Activated T-helper 2 cell treated with anti-CD3 and anti-CD28 coated beads, Interferon-gamma antibody, Interleukin-2, Interleukin-4, amounts not matched to agents 10 μg/mL and 5 μg/mL and 100 μg/mL, durations not matched to agents 14 hours and 24 hours and 36 hours (primary cell): ENCODE data around the gene ASIC2. TPM values are rescaled to one million over a fixed set of nuclear protein-coding genes. Genes with fewer than 3 reads are reported as not detected.

ENCODE experiments used
- DNase-seq: peaks from one replicate; pipeline ENCODE4 v3.0.0; 2021; ENCODE audit warnings: low spot score
- H3K27ac Mint-ChIP-seq: one replicate; pipeline ENCODE4 v1.8.0; 2021; ENCODE audit warnings: mixed read lengths
- H3K27me3 Mint-ChIP-seq: one replicate; pipeline ENCODE4 v1.8.0; 2021; ENCODE audit warnings: low read depth, mixed read lengths
- H3K36me3 Mint-ChIP-seq: one replicate; pipeline ENCODE4 v1.8.0; 2021; ENCODE audit warnings: low read depth, mixed read lengths
- H3K4me1 Mint-ChIP-seq: one replicate; pipeline ENCODE4 v1.8.0; 2021; ENCODE audit warnings: low read depth, mixed read lengths
- H3K4me3 Mint-ChIP-seq: one replicate; pipeline ENCODE4 v1.8.0; 2021; ENCODE audit warnings: low read depth, mild to moderate bottlenecking, moderate library complexity, mixed read lengths
- H3K9me3 Mint-ChIP-seq: one replicate; pipeline ENCODE4 v1.8.0; 2021; ENCODE audit warnings: mixed read lengths
- intact Hi-C: fragments of 100-400 bp; cut with micrococcal nuclease; formaldehyde crosslinking; loops from one replicate; pipeline ENCODE4 v1.15.1; 2023
- total RNA-seq: library from RNA; stranded (reverse); gene quantifications from 2 replicates; pipeline ENCODE4 v1.2.3, GENCODE V29; 2022

ASIC2 gene
- total RNA-seq = not detected in 2 replicates

DNA sequence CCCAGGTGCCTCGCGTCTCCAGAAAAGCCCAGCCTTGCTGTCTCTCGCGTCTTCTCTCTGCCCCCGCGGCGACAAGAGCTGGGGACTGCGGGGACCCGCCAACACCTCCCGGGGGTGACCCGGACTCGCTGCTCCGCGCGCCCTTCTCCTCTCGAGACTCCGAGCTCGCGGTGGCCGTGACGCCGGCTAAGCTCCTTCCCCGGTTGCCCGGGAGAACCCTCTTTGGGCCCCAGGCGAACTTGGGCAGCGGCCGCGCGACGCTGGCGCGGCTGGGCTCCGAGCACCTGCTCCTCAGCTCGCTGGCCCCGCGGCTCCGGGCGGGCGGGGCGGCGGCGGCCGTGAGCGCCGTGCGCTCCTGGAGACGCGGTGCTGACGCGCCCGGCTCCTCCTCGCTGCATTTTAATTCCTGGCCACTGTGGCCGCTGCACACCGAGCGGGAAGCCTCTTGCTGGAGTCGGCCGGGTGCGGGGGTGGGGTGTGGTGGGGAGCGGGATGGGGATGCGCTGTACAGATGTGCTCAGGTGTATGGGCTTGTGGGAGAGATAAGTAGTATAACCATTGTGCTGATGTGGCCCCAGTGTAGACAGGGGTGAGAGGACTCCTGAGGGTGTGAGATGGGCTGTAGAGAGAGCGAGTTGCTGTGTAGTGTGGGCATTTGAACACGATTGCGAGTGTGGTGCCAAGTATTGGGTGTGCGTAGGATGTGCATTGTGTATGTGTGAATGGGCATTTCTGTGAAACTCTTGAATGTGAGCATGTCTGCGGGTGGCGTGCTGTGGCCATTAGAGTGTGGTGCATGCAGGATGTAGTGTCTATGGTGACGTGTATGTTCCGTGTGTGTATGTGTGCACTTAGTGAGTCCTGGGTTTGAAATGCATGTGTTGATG is at the start of gene ASIC2:
Gene ASIC2 (minus strand): TSS at position 315 of the 887 bp plus-strand sequence.
- H3K36me3 Mint-ChIP-seq = no peaks in the 10 kb centered on the region
- H3K9me3 Mint-ChIP-seq = no peaks in the 10 kb centered on the region
- no peak for DNase-seq
- H3K27me3 Mint-ChIP-seq = peaks cover 45% of the 10 kb centered on the region
- no peak within 1 kb of the TSS for H3K27ac Mint-ChIP-seq
- H3K4me3 Mint-ChIP-seq = no peak within 1 kb of the TSS
- intact Hi-C loops = no loop called here
- H3K4me1 Mint-ChIP-seq = no peaks in the 10 kb centered on the region

- no peaks in the 10 kb centered on the region for H3K36me3 Mint-ChIP-seq
- no peaks in the 10 kb centered on the region for H3K4me1 Mint-ChIP-seq
- no peaks in the 10 kb centered on the region for H3K9me3 Mint-ChIP-seq
- no peak overlapping the region for H3K27ac Mint-ChIP-seq
- intact Hi-C loops = no loop called here
- no peaks in the 10 kb centered on the region for H3K27me3 Mint-ChIP-seq
- DNase-seq = no peak
- H3K4me3 Mint-ChIP-seq = no peak overlapping the region
These were observed 48.9 kb upstream of the ASIC2 start for GRCh38 chr17:33342025-33342424.

DNA sequence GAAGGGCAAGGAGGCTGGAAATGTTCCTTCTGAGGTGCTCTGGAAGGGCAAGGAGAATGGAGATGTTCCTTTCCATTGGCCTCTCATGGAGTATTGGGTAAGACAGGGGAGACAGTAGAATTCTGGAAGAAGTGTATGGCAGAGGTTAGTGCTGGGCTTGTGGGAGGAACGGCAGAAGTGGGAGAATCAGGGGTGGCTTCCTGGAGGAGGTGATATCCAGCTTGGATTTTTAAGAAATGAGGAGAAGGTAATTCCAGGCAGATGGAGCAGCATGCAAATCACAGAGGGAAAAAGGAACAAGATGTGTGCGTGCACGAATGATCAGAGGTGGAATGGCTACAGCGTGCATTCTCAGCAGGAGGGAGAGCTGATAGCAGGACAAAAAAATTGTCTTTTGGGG is 45.1 kb upstream of the ASIC2 start:
- Mint-ChIP-seq H3K9me3 (no peaks in the 10 kb centered on the region), H3K27me3 (no peaks in the 10 kb centered on the region), H3K4me1 (no peaks in the 10 kb centered on the region), H3K4me3 (no peak overlapping the region), H3K27ac (no peak overlapping the region), H3K36me3 (no peaks in the 10 kb centered on the region)
- DNase-seq = no peak
- intact Hi-C loops = no loop called here

- Mint-ChIP-seq H3K4me1 (no peaks in the 10 kb centered on the region), H3K27ac (no peak overlapping the region), H3K27me3 (no peaks in the 10 kb centered on the region), H3K4me3 (no peak overlapping the region), H3K9me3 (no peaks in the 10 kb centered on the region), H3K36me3 (no peaks in the 10 kb centered on the region)
- intact Hi-C loops = no loop called here
- no peak for DNase-seq
These were observed 42.5 kb upstream of the ASIC2 start for GRCh38 chr17:33335491-33336173.

DNA sequence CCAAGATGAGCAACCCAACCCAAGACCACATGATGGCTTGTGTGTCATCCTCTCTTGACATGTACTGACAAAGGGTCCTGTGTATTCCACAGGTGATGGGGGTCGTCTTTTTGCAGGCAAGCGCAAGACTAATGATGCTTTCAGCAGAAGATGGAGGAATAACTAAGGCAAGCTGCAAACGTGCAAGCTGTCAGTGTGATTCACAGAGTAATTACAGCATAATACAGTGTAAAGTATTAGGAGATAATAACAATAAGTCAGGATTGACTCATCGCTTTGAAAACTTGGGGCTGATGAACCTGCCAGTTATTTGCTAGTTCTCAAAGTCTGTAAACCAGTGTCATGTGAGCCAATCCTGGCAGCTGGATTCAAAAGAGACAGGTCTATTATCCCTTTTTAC is 41.6 kb upstream of the ASIC2 start:
- intact Hi-C loops = no loop called here
- no peak for DNase-seq

DNA sequence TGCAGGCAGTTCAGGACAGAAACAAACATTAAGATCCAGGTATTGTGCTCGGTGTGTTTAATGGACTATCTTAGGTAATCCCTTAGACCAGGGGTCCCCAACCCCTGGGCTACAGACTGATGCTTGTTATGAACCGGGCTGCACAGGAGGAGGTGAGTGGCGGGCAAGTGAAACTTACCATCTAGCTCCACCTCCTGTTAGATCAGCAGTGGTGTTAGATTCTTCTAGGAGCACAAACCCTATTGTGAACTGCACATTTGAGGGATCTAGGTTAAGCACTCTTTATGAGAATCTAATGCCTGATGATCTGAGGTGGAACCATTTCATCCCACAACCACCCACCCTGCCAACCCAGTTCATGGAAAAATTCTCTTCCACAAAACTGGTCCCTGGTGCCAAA is 37.8 kb upstream of the ASIC2 start:
- Mint-ChIP-seq H3K36me3 (no peaks in the 10 kb centered on the region), H3K4me3 (no peak overlapping the region), H3K27ac (no peak overlapping the region), H3K9me3 (no peaks in the 10 kb centered on the region), H3K4me1 (no peaks in the 10 kb centered on the region), H3K27me3 (no peaks in the 10 kb centered on the region)
- no peak for DNase-seq
- intact Hi-C loops = no loop called here

More for the DNA sequence above, 41.6 kb upstream of the ASIC2 start:
- Mint-ChIP-seq H3K27ac (no peak overlapping the region), H3K27me3 (no peaks in the 10 kb centered on the region), H3K36me3 (no peaks in the 10 kb centered on the region), H3K4me1 (no peaks in the 10 kb centered on the region), H3K4me3 (no peak overlapping the region), H3K9me3 (no peaks in the 10 kb centered on the region)

DNA sequence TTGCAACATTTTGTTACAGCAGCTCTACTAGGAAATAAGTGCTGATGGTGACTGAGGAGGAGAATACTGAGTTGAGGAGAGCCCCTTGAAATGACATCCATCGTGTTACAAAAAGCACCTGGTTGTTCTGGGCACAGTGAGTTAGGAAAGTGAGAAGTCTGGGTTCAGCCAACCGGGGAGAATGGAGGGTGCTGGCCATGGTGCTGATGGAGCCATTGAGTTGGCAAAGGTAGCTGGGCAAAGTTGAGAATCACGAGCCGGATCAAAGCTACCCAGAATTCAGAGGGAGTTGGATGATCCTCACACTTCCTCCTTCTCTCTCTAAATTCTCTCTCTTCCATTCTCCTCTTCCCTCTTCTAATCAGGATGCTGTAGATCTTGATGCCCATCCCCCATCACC is 35.0 kb upstream of the ASIC2 start:
- Mint-ChIP-seq H3K27ac (no peak overlapping the region), H3K36me3 (no peaks in the 10 kb centered on the region), H3K4me3 (no peak overlapping the region), H3K4me1 (no peaks in the 10 kb centered on the region), H3K27me3 (no peaks in the 10 kb centered on the region), H3K9me3 (no peaks in the 10 kb centered on the region)
- intact Hi-C loops = no loop called here
- no peak for DNase-seq

DNA sequence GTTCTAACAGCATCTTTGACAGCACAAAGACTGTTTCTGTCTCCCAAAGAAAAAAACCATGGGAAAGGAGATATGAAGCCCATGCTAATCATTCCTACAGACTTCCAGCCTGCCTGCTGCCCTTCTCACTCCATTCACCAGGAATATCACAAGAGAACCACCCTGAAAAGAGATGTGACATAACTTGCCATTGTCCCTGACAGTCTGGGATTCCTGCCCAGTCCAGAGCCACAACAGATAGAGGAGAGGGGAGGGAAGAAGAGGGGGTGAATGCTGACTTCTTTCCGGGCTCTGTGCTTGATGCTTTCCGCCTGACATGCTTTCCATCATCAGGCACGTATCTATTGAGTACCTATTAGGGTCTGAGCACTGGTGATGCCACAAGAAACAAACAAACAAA is 31.6 kb upstream of the ASIC2 start:
- Mint-ChIP-seq H3K27me3 (no peaks in the 10 kb centered on the region), H3K4me1 (no peaks in the 10 kb centered on the region), H3K36me3 (no peaks in the 10 kb centered on the region), H3K27ac (no peak overlapping the region), H3K4me3 (no peak overlapping the region), H3K9me3 (no peaks in the 10 kb centered on the region)
- no peak for DNase-seq
- intact Hi-C loops = no loop called here

GRCh38 chr17:33322063-33322462 is 29.0 kb upstream of the ASIC2 start:
- Mint-ChIP-seq H3K27me3 (no peaks in the 10 kb centered on the region), H3K36me3 (no peaks in the 10 kb centered on the region), H3K9me3 (no peaks in the 10 kb centered on the region), H3K4me1 (no peaks in the 10 kb centered on the region), H3K4me3 (no peak overlapping the region), H3K27ac (no peak overlapping the region)
- intact Hi-C loops = no loop called here
- DNase-seq = no peak

- Mint-ChIP-seq H3K36me3 (no peaks in the 10 kb centered on the region), H3K27me3 (no peaks in the 10 kb centered on the region), H3K27ac (no peak overlapping the region), H3K9me3 (no peaks in the 10 kb centered on the region), H3K4me1 (peaks cover 5% of the 10 kb centered on the region), H3K4me3 (no peak overlapping the region)
- intact Hi-C loops = no loop called here
- no peak for DNase-seq
These were observed 25.1 kb upstream of the ASIC2 start for GRCh38 chr17:33318241-33318640.

DNA sequence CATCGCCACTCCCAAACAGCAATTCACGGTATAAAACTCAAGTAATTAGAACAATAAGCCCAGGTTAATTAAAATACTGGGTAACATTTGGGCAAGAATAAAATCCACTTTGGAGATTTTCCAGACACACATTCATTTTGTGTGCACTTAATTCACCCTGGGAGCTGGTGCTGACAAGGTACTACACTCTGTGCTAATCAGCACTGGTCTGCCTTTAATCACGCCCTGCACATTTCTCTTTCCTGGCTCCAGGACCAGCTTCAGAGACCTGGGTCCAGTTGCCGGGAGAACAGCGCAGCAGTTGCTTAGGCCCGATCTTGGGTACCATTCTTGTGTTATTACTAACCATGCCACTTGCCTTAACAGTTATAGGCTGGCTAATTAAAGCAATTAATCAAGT is 23.7 kb upstream of the ASIC2 start:
- H3K27me3 Mint-ChIP-seq = no peaks in the 10 kb centered on the region
- no peak for DNase-seq
- no peak overlapping the region for H3K27ac Mint-ChIP-seq
- peaks cover 5% of the 10 kb centered on the region for H3K4me1 Mint-ChIP-seq
- no peaks in the 10 kb centered on the region for H3K9me3 Mint-ChIP-seq
- H3K36me3 Mint-ChIP-seq = no peaks in the 10 kb centered on the region
- H3K4me3 Mint-ChIP-seq = no peak overlapping the region
- intact Hi-C loops = no loop called here

GRCh38 chr17:33310296-33310695 is 17.2 kb upstream of the ASIC2 start:
- Mint-ChIP-seq H3K27ac (no peak overlapping the region), H3K36me3 (no peaks in the 10 kb centered on the region), H3K4me3 (no peak overlapping the region), H3K9me3 (no peaks in the 10 kb centered on the region), H3K27me3 (peaks cover 13% of the 10 kb centered on the region), H3K4me1 (peaks cover 5% of the 10 kb centered on the region)
- no peak for DNase-seq
- intact Hi-C loops = no loop called here

DNA sequence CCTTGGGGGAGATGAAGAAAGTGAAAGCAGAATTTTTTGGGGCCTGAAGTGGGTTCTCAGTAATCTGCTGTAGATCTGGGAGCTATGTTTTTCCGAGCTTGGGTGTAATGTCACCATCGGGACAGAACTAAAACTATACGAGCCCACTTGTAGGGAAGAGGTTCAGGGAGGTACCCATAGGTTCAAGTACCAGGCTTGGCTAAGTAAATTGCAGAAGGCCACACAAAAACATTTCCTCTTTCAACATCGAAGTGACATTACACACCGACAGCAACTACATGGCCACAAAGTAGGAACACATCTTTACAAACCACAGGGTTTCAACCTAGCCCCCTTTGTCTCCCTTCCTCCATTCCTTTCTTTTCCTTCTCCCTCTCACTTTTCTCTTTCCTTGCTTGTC is 10.2 kb upstream of the ASIC2 start:
- no peaks in the 10 kb centered on the region for H3K9me3 Mint-ChIP-seq

More for the DNA sequence above, 10.2 kb upstream of the ASIC2 start:
- intact Hi-C loops = no loop called here
- Mint-ChIP-seq H3K27ac (no peak overlapping the region), H3K27me3 (peaks cover 27% of the 10 kb centered on the region), H3K4me3 (no peak overlapping the region), H3K4me1 (peaks cover 14% of the 10 kb centered on the region), H3K36me3 (no peaks in the 10 kb centered on the region)
- no peak for DNase-seq
